Measurements from ENCODE around the gene IL36B. TPM values are rescaled to one million over a fixed set of nuclear protein-coding genes. Genes with fewer than 3 reads are reported as not detected.
A peak's percentile ranks its signal among the peaks of the same experiment; 100 is the strongest.

IL36B gene
- total RNA-seq, 4 donors from 2014 or later, result 1.5 to 1.7 TPM; not detected in 2

DNA sequence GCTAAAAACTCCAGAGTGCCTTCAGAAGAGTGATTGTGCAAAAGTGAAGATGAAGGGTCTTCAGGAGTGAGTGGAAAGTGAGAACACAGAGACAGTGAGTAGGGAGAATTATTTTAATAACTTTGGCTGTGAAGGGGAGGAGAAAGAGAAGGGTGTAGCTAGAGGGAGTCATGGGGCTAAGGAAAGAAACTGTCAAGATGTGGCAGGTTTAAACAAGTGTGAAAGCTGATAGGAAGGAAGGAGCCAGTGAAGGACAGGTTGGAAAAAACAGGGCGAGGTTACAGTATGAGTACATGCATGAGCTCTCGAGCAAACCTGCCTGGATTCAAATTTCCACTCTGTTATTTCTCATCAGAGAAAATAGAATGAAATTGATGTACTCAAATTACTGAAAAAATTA, 32.9 kb upstream of the IL36B start:
- no peak for DNase-seq
- no peak overlapping the region for H3K4me3 ChIP-seq
- intact Hi-C loops (cut with DNase I), result no loop called here
- 25 to 35% methylated on average over 2 of the region's 2 CpGs for WGBS, 2 donors
- no peaks in the 10 kb centered on the region for H3K36me3 ChIP-seq
- no peaks in the 10 kb centered on the region for H3K27me3 ChIP-seq
- TF ChIP-seq POLR2A (IDR thresholded peaks at IDR 0.05), result no peak
- TF ChIP-seq, protein P1, sequence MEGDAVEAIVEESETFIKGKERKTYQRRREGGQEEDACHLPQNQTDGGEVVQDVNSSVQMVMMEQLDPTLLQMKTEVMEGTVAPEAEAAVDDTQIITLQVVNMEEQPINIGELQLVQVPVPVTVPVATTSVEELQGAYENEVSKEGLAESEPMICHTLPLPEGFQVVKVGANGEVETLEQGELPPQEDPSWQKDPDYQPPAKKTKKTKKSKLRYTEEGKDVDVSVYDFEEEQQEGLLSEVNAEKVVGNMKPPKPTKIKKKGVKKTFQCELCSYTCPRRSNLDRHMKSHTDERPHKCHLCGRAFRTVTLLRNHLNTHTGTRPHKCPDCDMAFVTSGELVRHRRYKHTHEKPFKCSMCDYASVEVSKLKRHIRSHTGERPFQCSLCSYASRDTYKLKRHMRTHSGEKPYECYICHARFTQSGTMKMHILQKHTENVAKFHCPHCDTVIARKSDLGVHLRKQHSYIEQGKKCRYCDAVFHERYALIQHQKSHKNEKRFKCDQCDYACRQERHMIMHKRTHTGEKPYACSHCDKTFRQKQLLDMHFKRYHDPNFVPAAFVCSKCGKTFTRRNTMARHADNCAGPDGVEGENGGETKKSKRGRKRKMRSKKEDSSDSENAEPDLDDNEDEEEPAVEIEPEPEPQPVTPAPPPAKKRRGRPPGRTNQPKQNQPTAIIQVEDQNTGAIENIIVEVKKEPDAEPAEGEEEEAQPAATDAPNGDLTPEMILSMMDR (IDR thresholded peaks at IDR 0.05), result peak in 1 of 6 experiments; percentile 11
- H3K27ac ChIP-seq, result peak overlapping the region in 3 of 4 donors; percentile 71 to 87 (median 84)
- peaks cover 0 to 28% (median 0%) of the 10 kb centered on the region in 3 donors for H3K4me1 ChIP-seq
- no peaks in the 10 kb centered on the region for H3K9me3 ChIP-seq

DNA sequence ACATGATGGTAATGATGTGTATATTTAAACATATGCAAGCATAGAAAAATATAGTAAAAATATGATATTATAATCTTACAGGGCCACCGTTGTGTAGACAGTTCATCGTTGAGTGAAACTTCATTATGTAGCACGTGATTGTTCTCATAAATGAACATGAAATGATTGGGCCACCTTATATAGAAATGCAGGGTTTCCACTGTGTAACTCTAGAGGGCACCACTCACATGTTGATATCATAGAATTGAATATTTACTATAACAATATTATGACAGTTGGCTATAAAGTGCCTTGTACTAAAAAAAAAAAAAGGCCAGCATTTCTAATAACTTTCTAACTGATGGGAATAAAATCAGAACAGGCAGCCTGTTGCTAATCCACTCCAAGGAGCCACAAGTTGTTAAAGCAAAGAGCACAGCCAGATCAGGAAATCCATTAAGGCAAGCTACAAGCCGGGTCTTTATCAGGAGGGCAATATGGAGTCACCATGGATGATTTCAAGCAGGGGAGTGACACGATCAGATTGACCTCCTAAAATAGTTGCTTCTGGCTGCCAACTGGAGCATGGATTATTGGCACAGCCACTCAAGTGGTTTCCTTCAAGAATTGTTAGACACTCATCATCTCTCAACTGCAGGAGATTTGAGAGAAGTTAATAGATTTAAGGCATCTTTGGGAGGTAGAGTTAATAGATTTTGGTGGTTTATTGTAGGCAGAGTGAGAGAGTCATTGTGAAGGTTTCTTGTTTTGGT, 31.8 kb upstream of the IL36B start:
- 28 to 37% methylated on average over 5 of the region's 5 CpGs for WGBS, 2 donors
- Histone ChIP-seq H3K4me1 (peaks cover 0 to 40% (median 3%) of the 10 kb centered on the region in 3 donors), H3K27ac (peak overlapping the region; percentile 3 to 87 (median 78)), H3K9me3 (no peaks in the 10 kb centered on the region), H3K36me3 (no peaks in the 10 kb centered on the region), H3K27me3 (no peaks in the 10 kb centered on the region), H3K4me3 (no peak overlapping the region)
- DNase-seq, result no peak
- TF ChIP-seq, protein P1 (IDR thresholded peaks at IDR 0.05), result peak in 5 of 6 experiments; percentile 26 to 71 (median 50)
- no peak for TF ChIP-seq POLR2A (IDR thresholded peaks at IDR 0.05)
- intact Hi-C loops (cut with DNase I), result loop anchor here (5.0 kb wide), 1 partner anchor 113 kb away; no protein-coding TSS in a partner anchor

DNA sequence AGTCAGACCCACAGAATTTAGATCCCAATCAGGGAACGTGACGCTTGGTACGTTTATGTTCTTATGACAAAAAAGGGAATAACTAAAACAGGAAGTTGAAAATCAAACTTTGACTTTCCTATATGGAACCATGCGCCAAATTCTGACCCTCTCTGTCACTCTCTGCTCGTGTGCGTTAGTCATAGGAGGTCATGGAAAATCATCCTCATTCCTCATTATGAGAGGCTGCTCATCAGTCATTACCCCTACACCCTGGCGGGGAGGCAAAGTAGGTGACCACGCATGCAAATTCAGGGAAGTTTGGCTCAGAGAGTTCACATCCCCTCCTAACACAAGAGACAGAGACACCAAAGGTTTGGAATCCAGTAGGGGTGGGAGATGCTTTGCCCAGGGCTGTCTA, 30.6 kb upstream of the IL36B start:
- H3K36me3 ChIP-seq, result no peaks in the 10 kb centered on the region
- H3K27ac ChIP-seq, result peak overlapping the region in 1 of 4 donors; percentile 51
- TF ChIP-seq, protein P1 (IDR thresholded peaks at IDR 0.05), result no peak
- TF ChIP-seq POLR2A (IDR thresholded peaks at IDR 0.05), result no peak
- no peak for DNase-seq
- H3K4me1 ChIP-seq, result peaks cover under 1 to 51% (median 5%) of the 10 kb centered on the region in 3 donors
- 45 to 62% methylated on average over 8 of the region's 8 CpGs for WGBS, 2 donors
- intact Hi-C loops (cut with DNase I), result loop anchor here (5.0 kb wide), 1 partner anchor 114 kb away; no protein-coding TSS in a partner anchor
- H3K9me3 ChIP-seq, result no peaks in the 10 kb centered on the region
- no peak overlapping the region for H3K4me3 ChIP-seq
- H3K27me3 ChIP-seq, result no peaks in the 10 kb centered on the region

DNA sequence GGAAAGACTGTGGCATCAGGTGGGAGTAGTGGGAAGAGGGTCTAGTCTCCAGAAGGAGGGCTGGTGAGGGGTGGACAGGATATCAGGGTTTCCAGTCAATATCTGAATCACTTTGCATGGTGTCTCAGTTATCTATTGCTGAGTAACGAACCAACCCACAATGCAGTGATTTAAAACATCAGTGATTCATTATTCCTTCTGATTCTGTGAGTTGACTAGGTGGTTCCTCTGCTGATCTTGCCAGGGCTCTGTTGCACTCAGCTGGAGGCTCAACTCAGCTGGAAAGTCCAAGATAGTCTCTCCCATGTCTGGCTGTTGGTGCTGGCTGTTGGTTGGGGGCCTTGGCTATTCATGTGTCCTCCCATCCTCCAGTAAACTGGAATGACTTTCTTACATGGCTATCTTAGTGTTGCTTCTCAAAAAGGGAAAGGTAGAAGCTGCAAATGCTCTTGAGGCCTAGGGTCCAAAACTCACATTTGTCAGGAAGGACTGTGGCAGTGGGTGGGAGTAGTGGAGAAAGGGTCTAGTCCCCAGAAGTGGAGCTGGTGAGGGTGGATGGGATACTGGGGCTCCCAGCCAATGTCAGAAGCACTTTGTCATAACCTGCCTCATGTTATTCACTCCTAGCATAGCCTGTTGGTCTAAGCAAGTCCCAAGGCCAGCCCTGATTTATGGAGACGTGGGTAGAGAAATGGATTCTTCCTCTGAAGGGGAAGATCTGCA, 29.0 kb upstream of the IL36B start:
- WGBS, 2 donors, result 20 to 37% methylated on average over 2 of the region's 2 CpGs
- no peak for TF ChIP-seq POLR2A (IDR thresholded peaks at IDR 0.05)
- TF ChIP-seq, protein P1 (IDR thresholded peaks at IDR 0.05), result no peak
- intact Hi-C loops (cut with DNase I), result loop anchor here (5.0 kb wide), 1 partner anchor 116 kb away; no protein-coding TSS in a partner anchor

More for the DNA sequence above, 29.0 kb upstream of the IL36B start:
- peak overlapping the region in 2 of 4 donors; percentile 38 to 81 for H3K27ac ChIP-seq
- no peak overlapping the region for H3K4me3 ChIP-seq
- no peaks in the 10 kb centered on the region for H3K36me3 ChIP-seq
- peaks cover 5 to 67% (median 12%) of the 10 kb centered on the region in 3 donors for H3K4me1 ChIP-seq
- DNase-seq, result no peak
- H3K9me3 ChIP-seq, result no peaks in the 10 kb centered on the region
- H3K27me3 ChIP-seq, result no peaks in the 10 kb centered on the region
